HG03280 (cell line): Measurements from ENCODE around the gene LPGAT1.

Experiments
- ATAC-seq: cut with Tn5 transposase; IDR thresholded peaks from one replicate; pipeline ENCODE4 v1.9.1; 2021; ENCODE audit warnings: mild to moderate bottlenecking, moderate library complexity; ENCODE audit not compliant: unreplicated experiment

The LPGAT1 gene

DNA sequence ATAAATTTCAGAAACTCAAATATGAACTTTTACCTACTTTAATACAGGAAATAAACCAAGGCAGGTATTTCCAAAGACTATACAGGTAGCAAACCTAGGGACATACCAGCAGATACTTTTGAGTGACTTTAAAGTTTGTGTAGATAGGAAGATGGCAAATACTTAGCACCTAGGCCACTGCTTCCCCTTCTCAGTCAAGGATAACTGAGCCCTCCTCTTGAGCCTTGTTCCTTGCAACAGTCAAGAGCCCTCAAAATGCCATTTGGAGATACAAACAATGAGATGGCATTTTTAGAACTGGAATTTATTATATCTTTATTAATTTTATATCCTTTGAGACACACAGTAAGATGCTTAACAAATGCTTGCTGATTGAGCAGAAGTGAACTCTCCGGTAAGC lies 65.9 kb downstream of the LPGAT1 start:
- no peak for ATAC-seq

DNA sequence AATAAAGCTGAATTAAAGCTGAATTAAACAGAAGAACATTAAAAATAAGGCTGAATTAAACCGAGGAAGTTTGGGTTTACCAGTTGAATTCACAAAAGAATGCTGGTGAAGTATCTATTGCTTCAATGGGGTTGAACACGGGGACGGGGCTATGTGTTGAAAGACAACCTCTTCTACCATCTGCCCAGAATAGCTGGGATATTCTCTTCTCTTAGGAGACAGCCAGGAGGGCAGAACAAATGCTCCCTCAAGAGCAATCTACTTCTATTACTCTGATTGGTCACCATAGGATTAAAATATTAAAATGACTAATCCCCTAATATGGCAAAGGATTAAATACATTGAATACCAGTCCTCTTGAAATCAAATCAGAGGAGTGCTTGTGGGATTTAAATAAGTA lies 68.4 kb downstream of the LPGAT1 start:
- no peak for ATAC-seq

DNA sequence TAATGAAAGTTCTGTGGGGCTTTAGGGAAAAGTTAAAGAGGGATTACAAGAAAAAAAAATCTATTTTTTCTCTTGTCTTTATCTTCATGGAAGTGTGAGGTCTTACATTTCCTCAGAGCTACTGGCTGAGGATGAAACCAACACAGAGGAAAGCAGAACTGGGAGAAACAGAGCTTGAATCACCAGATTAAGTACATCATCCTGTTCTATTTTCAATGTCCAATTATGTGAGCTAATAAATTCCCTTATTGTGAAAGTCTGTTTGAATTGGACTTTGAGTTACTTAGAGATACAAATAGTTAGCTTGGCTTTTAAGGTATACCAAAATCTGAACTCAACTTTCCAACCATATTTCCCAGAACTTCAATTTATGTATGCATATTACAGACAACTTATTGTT lies 69.2 kb downstream of the LPGAT1 start:
- no peak for ATAC-seq

DNA sequence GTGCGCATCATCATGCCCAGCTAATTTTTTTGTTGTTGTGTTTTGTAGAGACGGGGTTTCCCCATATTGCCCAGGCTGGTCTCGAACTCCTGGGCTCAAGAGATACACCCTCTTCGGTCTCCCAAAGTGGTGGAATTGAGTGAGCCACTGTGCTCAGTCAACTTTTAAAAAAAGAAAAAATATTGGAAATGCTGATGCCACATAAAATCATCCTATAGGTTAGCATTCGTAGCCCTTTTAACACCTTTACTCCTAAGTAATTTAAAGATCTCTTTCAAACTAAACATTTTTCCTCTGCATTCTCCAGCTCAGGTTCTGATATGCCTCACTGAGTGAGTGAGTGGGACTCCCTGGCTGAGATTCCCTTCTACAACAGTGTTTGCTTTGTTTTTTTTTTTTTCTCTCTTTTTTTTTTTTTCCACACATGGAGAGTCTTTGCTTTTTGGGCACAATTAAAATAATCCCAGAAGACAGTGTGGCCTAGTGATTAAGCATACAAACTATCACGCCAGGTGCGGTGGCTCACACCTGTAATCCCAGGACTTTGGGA lies 74.0 kb downstream of the LPGAT1 start:
- ATAC-seq = no peak

DNA sequence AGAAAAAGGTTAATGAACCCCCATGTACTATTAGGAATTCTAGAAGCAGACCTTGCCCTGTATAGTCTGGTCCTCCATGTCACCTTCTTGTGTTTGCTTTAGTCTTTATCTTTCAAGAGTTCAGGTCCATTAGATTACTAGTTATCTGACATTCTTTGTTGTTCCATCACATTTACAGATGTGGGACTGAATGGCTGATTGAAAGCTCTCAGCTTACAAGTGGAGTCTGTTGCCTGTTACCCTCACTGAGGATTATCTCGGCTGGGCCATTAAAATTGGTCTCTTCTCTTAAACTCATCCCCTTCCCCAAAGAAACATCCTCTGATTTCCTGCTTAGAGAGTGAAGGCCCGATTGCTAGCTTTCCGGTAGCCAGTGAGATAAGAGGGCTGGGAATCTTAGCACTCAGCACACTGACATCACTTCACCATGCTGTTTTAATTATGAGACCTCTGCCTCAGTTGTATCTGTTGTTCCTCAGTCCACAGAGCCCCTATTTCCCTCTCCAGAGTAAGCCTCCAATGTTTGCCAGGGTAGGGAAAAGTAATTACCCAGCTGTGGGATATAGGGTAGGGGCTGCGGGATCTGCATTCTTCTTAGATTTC lies 76.8 kb downstream of the LPGAT1 start:
- ATAC-seq = no peak

DNA sequence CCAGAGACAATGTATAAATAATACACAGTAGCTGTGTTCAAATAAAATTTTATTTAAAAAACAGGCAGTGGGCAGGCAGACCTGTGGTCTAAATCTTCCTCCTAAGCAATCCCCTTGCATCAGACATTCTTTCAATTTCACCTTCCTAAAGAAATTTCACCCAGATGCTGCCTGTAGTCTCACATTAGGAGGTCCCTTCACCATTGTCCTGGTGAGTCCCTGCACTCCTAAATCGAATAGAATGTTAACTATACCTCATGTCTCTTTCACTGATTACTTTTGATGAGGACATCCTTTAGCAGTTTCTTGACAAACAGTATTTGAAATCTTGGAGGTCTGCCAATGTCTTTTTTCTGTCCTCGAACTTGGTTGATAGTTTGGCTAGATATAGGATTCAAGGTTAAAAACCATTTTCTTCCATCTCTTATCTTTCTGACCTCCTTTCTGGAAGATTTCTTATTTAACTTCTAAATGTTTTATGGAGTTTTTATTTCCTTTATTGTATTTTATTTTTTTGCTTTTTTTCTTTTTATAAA lies 77.5 kb downstream of the LPGAT1 start:
- ATAC-seq = no peak

DNA sequence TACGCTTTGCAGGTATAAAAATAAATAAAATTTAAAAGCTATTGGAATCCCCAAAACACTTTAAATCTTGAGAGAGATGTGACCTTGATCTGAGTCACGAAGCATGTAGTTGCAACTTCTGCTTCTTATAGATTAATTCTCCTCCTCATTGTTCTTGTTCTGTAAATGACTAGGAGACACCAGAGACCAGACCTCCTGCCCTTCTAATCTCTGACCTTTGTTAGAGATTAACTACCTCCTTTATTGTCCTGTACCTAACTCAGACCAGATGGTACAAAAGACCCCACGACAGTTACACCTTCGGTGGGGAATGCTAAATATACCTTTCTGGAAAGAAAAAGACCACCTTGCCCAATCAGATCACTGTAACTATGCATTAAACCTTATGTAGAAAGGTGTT lies 78.2 kb downstream of the LPGAT1 start:
- ATAC-seq = no peak

DNA sequence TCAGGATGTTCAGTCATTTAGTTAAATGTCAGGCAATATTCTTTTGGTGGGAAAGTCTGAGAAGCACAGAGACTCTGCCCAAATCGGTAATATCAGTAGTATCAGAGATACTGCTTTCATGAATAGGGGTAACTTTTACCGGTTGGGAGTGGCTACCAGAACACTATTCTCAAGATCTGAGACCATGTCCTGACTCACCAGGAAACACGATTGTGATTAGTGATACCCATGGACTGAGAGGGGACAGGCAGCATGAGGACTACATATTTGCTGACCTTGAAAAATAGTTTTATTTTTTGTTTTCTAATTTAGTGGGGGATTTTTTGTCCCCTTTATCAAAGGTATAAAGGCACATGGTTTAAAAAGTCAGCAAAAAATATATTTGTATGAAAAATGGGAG lies 79.1 kb downstream of the LPGAT1 start:
- no peak for ATAC-seq

DNA sequence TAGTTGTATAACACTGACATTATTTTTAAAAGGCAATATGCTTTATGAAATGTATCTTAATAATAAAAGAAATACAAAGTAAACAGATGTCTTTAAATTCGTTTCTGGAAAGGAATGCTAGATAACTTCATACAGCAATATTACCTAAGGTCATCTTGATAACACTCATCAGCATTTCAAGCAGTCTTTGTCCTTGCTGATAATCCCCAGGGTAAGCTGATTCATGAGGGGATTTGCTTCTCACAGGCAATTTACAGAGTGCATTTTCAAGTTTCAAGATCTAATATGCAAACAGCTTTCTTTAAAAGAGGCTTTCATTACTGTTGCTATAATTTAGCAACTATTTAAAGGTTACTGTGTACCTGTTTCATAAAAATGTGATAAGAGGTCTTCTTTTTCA lies 80.0 kb downstream of the LPGAT1 start:
- ATAC-seq = no peak

DNA sequence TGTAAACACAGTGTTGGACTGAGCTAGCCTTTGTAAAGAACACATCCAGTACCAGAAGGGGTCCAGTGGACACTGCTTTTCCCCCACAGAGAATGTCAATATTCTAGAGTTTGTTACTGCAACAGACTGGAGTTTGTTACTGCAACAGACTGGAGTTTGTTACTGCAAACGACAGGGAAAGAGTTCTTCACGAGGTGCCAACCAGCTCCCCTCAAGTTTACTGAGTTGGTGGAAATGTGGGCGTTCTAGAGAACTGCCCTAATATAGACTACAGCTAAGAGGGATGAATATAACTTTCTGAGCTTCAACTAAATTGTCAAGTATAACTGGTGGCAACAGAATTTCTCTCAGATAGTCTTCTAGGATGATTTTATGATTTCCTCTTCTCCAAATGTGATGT lies 81.3 kb downstream of the LPGAT1 start:
- no peak for ATAC-seq

DNA sequence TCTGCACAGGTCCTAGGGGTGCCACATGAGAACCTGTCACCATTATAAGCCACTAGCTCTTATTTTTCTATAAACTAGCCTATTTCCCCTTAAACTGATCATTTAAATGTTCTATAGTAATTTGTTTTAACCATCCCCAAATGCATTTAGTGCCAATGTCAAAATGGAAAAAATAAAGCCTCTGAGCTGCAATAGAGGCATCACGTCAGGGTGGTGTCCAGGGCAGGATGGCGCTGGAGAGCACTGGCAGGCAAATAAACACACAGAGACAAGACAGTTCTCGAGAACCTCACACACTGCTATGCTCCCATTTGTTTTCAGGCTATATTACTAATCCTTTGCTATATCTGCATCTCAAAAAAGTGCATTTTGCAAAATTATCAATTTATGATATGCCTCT lies 81.8 kb downstream of the LPGAT1 start:
- ATAC-seq = no peak

DNA sequence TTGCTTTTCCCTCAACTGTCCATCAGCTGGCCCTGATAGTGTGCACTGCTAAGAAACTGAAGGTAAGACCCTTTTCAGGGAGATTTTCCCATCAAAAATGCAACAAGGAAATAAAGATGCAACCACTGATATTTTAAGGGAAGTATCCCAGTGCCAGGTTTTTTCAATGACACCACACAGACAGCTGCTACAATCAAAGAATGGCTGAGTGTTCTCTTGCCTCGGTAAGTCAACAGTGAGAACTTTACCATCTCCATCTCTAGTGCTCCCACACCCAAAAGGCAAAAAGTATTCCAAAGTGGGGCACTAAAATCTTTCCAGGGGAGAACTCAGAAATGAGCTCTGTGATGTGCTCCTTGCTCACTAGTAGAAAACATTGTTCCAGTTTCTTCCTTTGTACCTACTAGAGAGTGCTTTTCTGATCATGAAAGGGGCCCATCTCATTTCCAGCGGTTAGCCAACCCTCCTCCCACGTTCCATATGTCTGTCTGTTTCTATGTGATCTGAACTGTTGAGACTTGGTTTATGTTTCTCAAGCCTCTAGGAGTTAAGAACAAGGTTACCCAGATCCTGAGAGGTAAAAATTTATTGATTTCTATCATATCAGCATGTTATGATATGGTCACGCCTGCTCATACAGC lies 87.6 kb downstream of the LPGAT1 start:
- ATAC-seq = no peak

DNA sequence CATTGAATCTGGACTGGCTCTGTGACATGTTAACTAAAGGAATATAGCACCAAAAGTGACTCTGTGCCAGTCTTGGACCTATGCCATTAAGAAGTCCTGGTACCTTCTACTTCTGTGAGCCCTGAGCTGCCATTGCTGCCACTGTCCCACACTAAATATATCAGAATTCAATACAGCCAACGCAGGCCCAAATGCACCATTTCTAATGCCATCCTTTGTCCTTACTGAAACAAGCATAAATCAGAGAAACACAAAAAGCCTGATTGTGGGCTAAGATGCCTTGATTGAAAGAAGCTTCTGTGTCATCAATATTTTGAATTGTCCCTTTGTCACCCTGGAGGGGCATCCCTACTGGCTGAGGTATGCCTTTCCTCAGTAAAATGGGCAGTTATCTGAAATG lies 88.3 kb downstream of the LPGAT1 start:
- no peak for ATAC-seq

DNA sequence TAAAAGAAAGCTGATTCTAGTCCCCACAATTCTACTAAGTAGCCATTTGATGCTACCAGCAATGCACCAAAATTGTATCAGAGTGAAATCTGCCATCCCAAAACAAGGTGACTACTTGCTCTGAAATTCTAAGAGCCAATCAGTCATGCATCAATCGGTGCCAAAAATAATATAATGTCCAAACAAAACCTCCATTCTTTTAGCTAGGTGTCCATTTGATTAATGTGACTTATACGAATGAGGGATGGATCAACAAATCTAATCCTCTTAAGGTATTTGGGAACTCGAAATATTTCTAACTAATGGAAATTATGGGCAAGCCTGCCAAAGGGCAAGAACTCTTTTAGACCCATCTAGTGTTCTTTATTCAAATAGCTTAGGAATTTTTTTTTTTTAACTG lies 88.8 kb downstream of the LPGAT1 start:
- no peak for ATAC-seq

DNA sequence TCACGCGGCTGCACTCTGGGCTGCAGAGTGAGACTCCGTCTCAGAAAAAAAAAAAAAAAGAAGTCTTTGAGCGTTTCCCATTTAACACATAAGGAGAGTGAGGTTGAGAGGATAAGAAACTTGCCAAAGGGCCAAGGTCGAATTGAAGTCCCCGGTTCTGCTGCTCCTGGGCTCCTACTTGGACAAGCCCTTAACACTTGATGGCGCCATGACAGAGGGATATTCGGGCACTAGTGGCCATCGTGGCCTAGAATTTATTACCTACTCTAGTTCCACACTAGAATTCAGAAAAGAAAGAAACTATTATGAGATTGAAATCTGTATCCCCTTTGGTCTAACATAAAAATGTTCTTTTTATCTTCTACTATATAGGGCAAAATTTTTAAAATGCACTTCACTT lies 89.4 kb downstream of the LPGAT1 start:
- no peak for ATAC-seq

DNA sequence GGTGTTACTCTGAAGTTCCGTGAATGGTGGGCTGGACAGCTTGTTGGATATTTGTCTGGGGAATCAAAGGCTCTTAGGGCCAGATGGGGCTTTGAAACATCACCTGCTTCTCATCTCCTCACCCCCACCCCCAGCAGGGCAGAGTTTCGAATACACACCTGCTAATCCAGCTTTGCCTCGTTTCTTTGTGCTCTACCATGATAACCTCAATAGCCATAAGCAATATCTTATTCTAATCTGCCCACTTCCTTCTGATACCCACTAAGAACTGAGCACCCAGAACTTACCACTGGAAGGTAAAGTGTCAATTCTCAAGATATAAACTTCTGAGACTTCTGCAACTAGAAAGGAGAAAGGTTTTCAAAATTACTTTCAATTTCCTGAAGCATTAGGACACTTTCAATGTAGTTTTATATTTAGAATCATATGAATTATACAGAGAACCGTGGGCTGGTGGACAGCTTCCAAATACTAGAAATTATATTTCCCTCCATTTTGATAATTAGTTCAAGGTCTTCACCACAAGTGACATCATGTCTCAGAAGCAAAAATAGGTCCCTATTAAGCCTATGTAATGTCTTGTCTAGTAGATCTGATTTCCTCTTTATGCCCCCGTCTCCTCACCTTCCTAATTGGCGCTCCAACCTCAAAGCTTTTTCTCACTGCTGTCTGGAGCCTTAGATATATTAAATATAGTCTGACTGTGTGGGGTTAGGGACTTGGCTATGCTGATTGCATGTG lies 90.7 kb downstream of the LPGAT1 start:
- peak; percentile 64 for ATAC-seq

DNA sequence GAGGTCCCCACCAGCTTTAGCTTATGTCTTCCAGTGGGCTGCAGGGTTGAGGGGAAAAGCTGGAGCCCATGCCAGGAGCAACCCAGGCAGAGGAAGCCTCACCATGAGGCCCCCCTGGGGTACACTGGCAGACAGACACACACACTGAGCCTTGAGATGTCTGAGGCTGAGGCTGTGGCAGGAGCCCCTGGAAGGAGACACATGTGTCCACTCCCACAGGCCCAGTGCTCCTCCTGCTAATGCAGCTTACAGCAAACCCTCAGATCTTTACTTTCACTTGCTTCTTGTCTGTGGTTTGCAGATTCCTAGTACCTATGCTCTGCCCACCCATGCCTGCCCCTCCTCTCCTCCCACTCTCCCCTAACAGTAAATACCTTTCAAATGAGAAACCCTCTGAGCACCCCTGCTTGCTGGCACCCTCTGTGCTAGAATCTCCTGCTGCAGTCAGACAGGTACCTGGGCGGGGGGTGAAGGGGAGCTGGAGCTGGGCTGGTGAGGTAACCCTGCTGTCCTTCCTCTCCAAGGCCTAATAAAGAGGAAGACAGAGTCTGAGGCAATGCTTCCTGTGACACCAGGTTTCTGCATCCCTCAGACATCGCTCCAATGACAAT lies 91.8 kb downstream of the LPGAT1 start:
- ATAC-seq = no peak

DNA sequence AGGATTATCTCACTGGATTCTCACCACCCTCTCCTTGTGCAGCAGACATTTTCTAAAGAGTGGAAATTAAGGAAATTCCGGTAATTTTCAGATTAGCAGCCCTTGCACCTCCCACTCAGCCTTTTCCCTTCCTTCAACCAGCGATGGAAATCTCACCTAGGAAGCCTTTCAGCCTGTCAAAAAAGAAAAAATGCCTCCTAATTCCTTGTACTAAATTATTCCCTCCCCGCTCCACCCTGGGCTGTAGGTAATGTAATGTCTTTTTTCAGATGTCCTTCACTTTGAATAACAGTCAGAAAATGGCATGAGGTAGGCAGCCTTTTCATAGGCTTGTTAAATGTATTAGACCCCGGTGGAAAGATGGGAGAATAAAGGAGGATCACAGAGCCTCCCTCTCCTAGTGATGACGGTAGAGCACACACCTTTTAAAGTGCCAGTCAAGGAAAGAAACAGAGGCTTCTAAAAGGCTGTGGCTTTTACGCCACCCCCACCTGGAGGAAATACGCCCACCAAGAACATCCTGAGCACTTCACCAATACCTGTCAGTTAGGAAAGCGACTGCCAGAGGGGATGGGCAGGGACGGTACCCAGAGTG lies 92.4 kb downstream of the LPGAT1 start:
- no peak for ATAC-seq

DNA sequence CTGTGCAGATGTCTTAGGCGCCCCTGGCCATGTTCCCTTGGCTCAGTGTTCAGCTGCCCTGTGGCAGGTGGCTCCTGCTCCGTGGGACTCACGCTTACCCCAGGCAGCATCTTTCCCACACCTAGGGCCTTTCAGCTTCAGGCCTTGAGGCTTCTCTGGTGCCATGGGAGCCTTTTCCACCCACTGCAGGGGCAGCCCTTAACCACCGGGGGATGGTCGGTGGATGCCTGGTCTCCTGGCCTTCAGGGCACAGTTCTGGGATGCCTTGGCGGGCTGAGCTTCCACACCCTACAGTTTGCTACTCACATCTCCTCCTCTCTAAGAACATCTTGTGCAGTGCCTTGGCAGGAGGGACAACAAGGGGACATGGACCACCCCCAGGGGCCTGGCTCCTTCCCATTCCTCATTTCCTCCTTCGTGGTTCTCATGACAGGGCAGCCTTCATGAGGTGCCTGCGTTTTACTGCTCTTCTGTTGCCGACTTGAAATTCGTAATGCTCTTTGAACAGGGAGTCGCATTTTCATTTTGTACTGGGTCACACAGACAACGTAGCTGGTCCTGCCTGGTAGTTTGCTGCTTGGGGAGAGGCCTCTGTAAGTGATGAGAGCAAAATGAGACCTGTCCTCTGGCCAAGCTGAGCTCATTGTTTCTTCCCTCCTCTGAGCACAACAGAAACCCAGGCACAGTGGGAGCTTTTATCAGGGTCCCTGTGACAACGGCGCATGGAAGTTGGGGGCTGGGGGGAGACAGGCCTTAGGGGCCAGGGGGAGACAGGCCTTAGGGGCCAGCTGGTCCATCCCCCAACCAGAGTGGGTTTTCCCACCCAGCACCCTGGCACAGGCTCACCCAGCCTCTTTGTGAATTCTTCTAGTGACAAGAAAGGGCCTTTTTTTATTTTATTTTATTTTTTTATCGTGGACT lies 93.2 kb downstream of the LPGAT1 start:
- no peak for ATAC-seq

DNA sequence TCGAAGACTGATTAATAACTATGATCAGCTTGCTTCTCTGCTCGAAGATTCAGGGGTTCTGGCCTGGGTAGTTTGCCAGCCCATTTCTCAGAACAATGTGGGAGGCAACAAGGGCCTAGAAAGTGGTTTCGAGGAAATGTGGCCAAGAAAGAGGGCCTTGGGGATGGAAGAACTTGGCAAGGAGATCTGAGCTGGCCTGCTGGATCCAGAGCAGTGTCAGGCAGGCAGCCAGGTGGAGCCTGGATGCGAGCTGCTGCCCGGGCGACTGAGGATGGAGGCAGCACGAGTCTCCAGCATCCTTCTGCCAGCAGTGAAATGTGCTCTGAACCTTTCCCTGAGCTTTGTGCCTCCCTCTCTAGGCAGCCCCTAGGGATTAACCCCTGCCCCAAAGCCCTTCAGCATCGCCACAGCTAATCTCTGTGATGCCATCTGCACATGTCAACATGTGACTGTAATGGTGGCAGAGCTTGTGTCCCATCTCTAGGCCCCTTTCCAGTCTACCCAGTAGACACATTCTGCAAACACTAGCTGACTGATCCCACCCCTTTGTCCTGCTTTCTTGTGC lies 94.1 kb downstream of the LPGAT1 start:
- ATAC-seq = no peak
